Measurements from ENCODE around the gene RALGAPA2.

The RALGAPA2 gene

DNA sequence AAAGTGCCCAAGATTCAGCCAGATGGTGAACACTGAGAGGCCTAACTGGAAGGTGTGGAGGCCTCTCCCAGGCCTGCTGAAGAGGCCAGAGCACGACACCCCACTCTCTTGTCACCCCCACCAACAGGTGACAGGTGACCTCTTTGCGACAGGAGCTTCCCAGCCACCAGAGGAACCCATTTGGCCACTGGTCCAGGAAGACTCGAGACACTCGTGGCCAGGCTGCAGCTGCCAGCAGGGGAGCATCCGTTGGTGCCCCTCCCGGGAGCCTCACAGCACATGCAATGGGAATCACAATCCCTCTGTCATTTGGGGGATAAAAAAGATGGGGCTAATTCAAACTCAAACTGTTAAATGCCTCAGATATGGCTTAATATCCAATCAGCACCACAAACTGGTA, 181.2 kb downstream of the RALGAPA2 start:
- TF ChIP-seq, protein P1, sequence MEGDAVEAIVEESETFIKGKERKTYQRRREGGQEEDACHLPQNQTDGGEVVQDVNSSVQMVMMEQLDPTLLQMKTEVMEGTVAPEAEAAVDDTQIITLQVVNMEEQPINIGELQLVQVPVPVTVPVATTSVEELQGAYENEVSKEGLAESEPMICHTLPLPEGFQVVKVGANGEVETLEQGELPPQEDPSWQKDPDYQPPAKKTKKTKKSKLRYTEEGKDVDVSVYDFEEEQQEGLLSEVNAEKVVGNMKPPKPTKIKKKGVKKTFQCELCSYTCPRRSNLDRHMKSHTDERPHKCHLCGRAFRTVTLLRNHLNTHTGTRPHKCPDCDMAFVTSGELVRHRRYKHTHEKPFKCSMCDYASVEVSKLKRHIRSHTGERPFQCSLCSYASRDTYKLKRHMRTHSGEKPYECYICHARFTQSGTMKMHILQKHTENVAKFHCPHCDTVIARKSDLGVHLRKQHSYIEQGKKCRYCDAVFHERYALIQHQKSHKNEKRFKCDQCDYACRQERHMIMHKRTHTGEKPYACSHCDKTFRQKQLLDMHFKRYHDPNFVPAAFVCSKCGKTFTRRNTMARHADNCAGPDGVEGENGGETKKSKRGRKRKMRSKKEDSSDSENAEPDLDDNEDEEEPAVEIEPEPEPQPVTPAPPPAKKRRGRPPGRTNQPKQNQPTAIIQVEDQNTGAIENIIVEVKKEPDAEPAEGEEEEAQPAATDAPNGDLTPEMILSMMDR (IDR thresholded peaks at IDR 0.05; ENCODE audit: low read depth, low read length): no peak
- in situ Hi-C loops (cut with HindIII; ENCODE audit: low sequenced_read_pairs): no loop called here

DNA sequence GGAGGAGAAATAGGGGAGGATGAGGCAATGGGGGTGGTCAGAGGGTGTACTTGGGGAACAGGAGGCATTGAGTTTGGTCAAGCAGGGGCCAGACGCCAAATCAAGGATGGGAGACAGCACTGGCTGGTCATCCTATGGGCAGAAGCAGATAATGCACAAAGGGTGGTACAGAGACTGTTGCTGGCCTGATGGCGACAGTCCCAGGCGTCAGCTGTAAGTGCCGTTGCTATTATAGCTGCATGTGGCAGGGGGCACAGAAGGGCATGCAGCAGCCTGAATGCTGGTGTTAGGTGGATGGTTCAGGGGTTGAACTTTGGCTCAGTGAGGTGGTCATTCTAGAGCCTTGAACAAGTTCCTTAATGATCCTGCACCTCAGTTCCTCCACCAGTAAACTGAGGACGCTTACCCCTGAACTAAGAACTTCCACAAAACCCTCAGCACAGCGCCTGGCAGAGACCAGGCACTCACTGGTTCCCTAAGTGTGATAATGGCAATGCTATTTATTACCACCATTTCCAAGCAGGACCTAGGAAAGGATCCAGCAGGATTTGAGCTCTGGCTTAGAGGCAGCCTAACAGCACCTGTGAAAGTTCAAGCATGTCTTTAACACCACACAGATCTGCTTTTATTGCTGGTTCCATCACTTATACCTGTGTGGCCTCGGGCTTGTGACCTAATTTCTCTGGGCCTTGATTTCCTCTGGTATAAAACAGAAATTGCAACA, 181.9 kb downstream of the RALGAPA2 start:
- in situ Hi-C loops (cut with HindIII; ENCODE audit: low sequenced_read_pairs): no loop called here
- H3K4me3 ChIP-seq (ENCODE audit: low read depth, low read length): no peak overlapping the region
- TF ChIP-seq, protein P1 (IDR thresholded peaks at IDR 0.05; ENCODE audit: low read depth, low read length): no peak
- DNase-seq (ENCODE audit: low read depth, low spot score): no peak

More for the DNA sequence above, 181.2 kb downstream of the RALGAPA2 start:
- DNase-seq (ENCODE audit: low read depth, low spot score): no peak
- no peak overlapping the region for H3K4me3 ChIP-seq (ENCODE audit: low read depth, low read length)

DNA sequence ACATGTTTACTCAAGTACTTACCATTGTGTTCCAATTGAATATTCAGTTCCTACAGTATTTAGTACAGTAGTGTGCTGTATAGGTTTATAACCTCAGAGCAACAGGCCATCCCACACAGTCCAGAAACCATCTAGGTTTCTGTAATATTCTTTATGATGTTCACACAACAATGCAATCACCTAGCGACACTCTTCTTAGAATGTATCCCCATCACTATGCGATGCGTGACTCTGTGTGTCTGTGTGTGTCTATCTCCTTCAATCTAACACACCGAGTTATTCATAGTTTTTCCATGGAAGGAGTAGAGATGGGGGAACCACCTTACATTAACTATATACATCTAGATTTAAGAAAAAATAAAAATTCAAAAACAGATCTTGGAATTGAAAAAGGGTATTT, 182.8 kb downstream of the RALGAPA2 start:
- DNase-seq (ENCODE audit: low read depth, low spot score): no peak
- TF ChIP-seq, protein P1 (IDR thresholded peaks at IDR 0.05; ENCODE audit: low read depth, low read length): no peak
- in situ Hi-C loops (cut with HindIII; ENCODE audit: low sequenced_read_pairs): no loop called here
- no peak overlapping the region for H3K4me3 ChIP-seq (ENCODE audit: low read depth, low read length)

DNA sequence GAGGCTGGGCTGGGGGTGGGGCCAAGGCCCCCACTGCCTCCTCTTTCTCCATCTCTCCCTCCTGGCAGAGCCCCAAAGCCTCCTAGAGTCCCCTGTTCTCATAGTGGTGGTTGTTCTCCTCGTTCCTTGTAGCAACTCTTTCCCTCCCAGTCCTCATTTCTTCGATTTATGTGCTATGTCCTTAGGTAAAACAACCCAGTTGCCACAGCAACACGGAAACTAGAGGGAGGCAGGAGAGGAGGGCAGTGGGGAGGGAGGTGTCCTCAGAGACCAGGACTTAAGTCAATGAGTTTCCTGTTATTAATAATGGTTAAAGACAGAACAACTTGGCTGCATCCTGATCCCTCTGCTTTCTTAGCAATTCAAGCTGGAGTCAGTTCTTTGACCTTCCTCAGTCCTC, 183.6 kb downstream of the RALGAPA2 start:
- DNase-seq (ENCODE audit: low read depth, low spot score): no peak
- H3K4me3 ChIP-seq (ENCODE audit: low read depth, low read length): no peak overlapping the region
- in situ Hi-C loops (cut with HindIII; ENCODE audit: low sequenced_read_pairs): no loop called here
- TF ChIP-seq, protein P1 (IDR thresholded peaks at IDR 0.05; ENCODE audit: low read depth, low read length): no peak

DNA sequence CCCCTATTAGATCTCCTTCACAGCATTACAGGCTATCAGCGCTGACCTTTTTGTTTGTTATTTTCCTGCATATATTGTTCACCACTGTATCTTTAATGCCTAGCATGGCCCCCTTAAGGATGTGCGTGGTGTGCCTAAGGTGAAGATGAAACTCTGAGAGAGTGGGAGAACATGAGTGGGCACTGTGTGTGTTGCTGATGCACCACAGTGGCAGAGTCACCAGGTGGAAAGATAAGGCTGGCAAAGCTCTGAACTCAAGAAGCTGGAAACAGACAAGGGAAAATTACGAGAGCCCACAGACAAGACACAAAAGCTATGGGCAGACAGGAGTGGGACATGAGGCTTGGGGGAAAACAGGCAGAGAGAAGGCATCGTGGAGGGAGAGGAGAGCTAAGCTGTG, 184.8 kb downstream of the RALGAPA2 start:
- TF ChIP-seq, protein P1 (IDR thresholded peaks at IDR 0.05; ENCODE audit: low read depth, low read length): no peak
- no peak overlapping the region for H3K4me3 ChIP-seq (ENCODE audit: low read depth, low read length)
- in situ Hi-C loops (cut with HindIII; ENCODE audit: low sequenced_read_pairs): no loop called here
- DNase-seq (ENCODE audit: low read depth, low spot score): no peak

DNA sequence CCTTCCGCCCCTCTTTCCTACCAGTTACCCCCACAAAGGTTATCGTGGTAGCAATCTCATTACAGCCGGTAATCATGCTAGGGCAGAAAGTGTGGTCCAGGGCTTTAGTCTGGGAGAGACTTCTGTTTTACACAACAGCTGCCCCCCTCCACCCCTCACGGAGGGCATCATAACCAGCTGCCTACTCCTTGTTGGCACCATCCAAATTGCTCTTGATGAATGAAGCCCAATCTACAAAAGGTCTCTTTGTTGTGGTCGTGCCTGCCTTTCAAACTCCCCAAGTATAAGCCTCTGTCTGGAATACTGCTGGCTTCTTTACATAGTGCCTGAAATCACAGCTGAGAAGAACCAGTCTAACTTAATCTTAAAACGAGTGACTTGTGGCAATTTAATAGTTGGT, 186.7 kb downstream of the RALGAPA2 start:
- no peak overlapping the region for H3K4me3 ChIP-seq (ENCODE audit: low read depth, low read length)
- TF ChIP-seq, protein P1 (IDR thresholded peaks at IDR 0.05; ENCODE audit: low read depth, low read length): no peak
- no peak for DNase-seq (ENCODE audit: low read depth, low spot score)
- in situ Hi-C loops (cut with HindIII; ENCODE audit: low sequenced_read_pairs): no loop called here

Measured in astrocyte of the spinal cord (primary cell).